Pancreas (tissue), 10 donors: ENCODE measurements around the gene MRPS5. TPM values are rescaled to one million over a fixed set of nuclear protein-coding genes. Genes with fewer than 3 reads are reported as not detected.

ENCODE experiments used
- ATAC-seq, 4 donors: fragments of 200-7000 bp; cut with Tn5 transposase; one replicate each; pipeline versions ENCODE4 v1.8.0 to v1.9.1; 2020; ENCODE audit warnings: mild to moderate bottlenecking in 4 of 4, moderate library complexity in 4 of 4
- DNase-seq, 6 donors: peaks; one replicate each; pipeline ENCODE4 v3.0.0-alpha.2; 2020
- FAIRE-seq: peaks from 2 replicates; lab custom pipeline; 2012; peaks lifted over from hg19 to GRCh38; lab: Jason Lieb, UNC
- H3K27ac ChIP-seq, 4 donors: fragments of 200-600 bp; sonication (generic); 1 replicate in 3 of 4; 2 replicates in 1 of 4; pipeline versions ENCODE4 v1.5.0 to v1.8.0; 2020
- H3K27me3 ChIP-seq, 4 donors: fragments of 200-600 bp; one replicate each; pipeline ENCODE4 v1.8.0; 2021
- H3K36me3 ChIP-seq, 3 donors: fragments of 200-600 bp; sonication (generic) in 1 of 3; one replicate each; pipeline versions ENCODE4 v1.5.0 to v1.8.0; 2020 to 2021
- H3K4me1 ChIP-seq, 3 donors: fragments of 200-600 bp; one replicate each; pipeline ENCODE4 v1.8.0; 2021
- H3K4me3 ChIP-seq, 4 donors: fragments of 200-600 bp; sonication (generic) in 2 of 4; one replicate each; pipeline versions ENCODE4 v1.5.0 to v1.8.0; 2020 to 2021
- H3K9me3 ChIP-seq, 4 donors: fragments of 200-600 bp; one replicate each; pipeline ENCODE4 v1.8.0; 2021
- CTCF ChIP-seq, 4 donors: fragments of 200-600 bp; sonication (generic) in 3 of 4; IDR thresholded peaks; one replicate each; pipeline versions ENCODE4 v1.5.0 to v1.8.0; 2021; ENCODE audit warnings: antibody characterized with exemption in 4 of 4
- WGBS, 2 donors: extraction: QIAGEN DNeasy Blood & Tissue Kit; methylation state at CpG; one replicate each; pipeline ENCODE4 v1.1.7; 2013; 5-methylcytosine and 5-hydroxymethylcytosine counted together
- intact Hi-C, 3 donors: fragments of 100-400 bp; cut with DNase I; formaldehyde crosslinking; loops; one replicate each; pipeline versions ENCODE4 v1.11.1 to v1.14.2; 2022
- polyA plus RNA-seq, 2 donors: library from polyadenylated mRNA; stranded (reverse); fragments of 200-250 nt; gene quantifications; one replicate each; pipeline ENCODE4 v1.2.3, GENCODE V29; 2013
- total RNA-seq, 6 donors: library from RNA; stranded (reverse); fragmentation: NEBNext Ultra II Directional in 4 of 6; extraction: Animal tissue kit (Norgen Biotek cat#: 25700) in 4 of 6; gene quantifications; one replicate each; pipeline versions ENCODE4 v1.2.1 to v1.2.4, GENCODE V29; 2021 to 2023
- donor health status: healthy with polysubstance abuse.
- donor health status: DM: no; HTN: no; CAD: no; lungs with moderate emphysema.
- donor health status: DM: no; HTN: no; CAD: no.
- donor health status: control.
- donor health status: control.
- donor health status: Bipolar disorder and iron deficiency.
- donor health status: DM: yes; HTN: yes; CAD: no.
- donor health status: DM: no; HTN: no; CAD: no.
- donor health status: DM: no; HTN: no; CAD: no.
- donor health status: DM: yes; HTN: yes; CAD: no.

MRPS5 gene
- total and polyA plus RNA-seq, 8 donors: 14.8 to 55.2 (median 19.9) TPM

GRCh38 chr2:95143838-95144237 lies 22.2 kb upstream of the MRPS5 start:
- DNase-seq (no peak), FAIRE-seq (no peak), ATAC-seq (no peak)
- Histone ChIP-seq H3K9me3 (peaks cover 0 to 6% (median 0%) of the 10 kb centered on the region in 4 donors), H3K27me3 (no peaks in the 10 kb centered on the region), H3K36me3 (peaks cover 0 to 1% (median 0%) of the 10 kb centered on the region in 3 donors), H3K27ac (no peak overlapping the region), H3K4me1 (no peaks in the 10 kb centered on the region), H3K4me3 (no peak overlapping the region)
- TF ChIP-seq CTCF (IDR thresholded peaks at IDR 0.05): no peak
- 95 to 98% methylated on average over 2 of the region's 2 CpGs for WGBS, 2 donors
- intact Hi-C loops: no loop called here

- ATAC-seq (no peak), FAIRE-seq (no peak)
- H3K27me3 ChIP-seq: no peaks in the 10 kb centered on the region
Observed at GRCh38 chr2:95138702-95139101, 17.1 kb upstream of the MRPS5 start.

GRCh38 chr2:95122197-95122551 lies 566 bp upstream of the MRPS5 start:
- no peaks in the 10 kb centered on the region for H3K36me3 ChIP-seq
- DNase-seq (no peak), ATAC-seq (peak in 2 of 4 donors; percentile 3 to 6), FAIRE-seq (no peak)
- H3K4me1 ChIP-seq: peaks cover 0 to 12% (median 11%) of the 10 kb centered on the region in 3 donors
- no peaks in the 10 kb centered on the region for H3K27me3 ChIP-seq
- H3K27ac ChIP-seq: peak overlapping the region in 3 of 4 donors; percentile 96
- peak overlapping the region; percentile 62 to 99 (median 92) for H3K4me3 ChIP-seq
- H3K9me3 ChIP-seq: no peaks in the 10 kb centered on the region
- intact Hi-C loops: no loop called here
- WGBS, 2 donors: 18% methylated on average over 5 of the region's 5 CpGs
- TF ChIP-seq CTCF (IDR thresholded peaks at IDR 0.05): no peak

More at GRCh38 chr2:95138702-95139101, 17.1 kb upstream of the MRPS5 start:
- no peak overlapping the region for H3K27ac ChIP-seq
- TF ChIP-seq CTCF (IDR thresholded peaks at IDR 0.05): no peak
- DNase-seq: no peak
- no peak overlapping the region for H3K4me3 ChIP-seq
- H3K9me3 ChIP-seq: no peaks in the 10 kb centered on the region
- H3K4me1 ChIP-seq: no peaks in the 10 kb centered on the region
- 82 to 85% methylated on average over 1 of the region's 1 CpG for WGBS, 2 donors
- no peaks in the 10 kb centered on the region for H3K36me3 ChIP-seq
- intact Hi-C loops: no loop called here

- ATAC-seq (peak in 2 of 4 donors; percentile 7 to 27), FAIRE-seq (no peak), DNase-seq (no peak)
- no peaks in the 10 kb centered on the region for H3K27me3 ChIP-seq
- no peaks in the 10 kb centered on the region for H3K36me3 ChIP-seq
- H3K4me3 ChIP-seq: peak overlapping the region; percentile 62 to 99 (median 92)
- H3K4me1 ChIP-seq: peaks cover 0 to 12% (median 11%) of the 10 kb centered on the region in 3 donors
- H3K27ac ChIP-seq: peak overlapping the region in 2 of 4 donors; percentile 96
- intact Hi-C loops: no loop called here
- WGBS, 2 donors: 0 to 1% methylated on average over 11 of the region's 11 CpGs
- H3K9me3 ChIP-seq: no peaks in the 10 kb centered on the region
- no peak for TF ChIP-seq CTCF (IDR thresholded peaks at IDR 0.05)
Observed at GRCh38 chr2:95121093-95121406, 558 bp downstream of the MRPS5 start.

GRCh38 chr2:95115418-95115817 lies 6.2 kb downstream of the MRPS5 start:
- Histone ChIP-seq H3K27me3 (no peaks in the 10 kb centered on the region), H3K36me3 (peaks cover 0 to 4% (median 3%) of the 10 kb centered on the region in 3 donors), H3K4me1 (peaks cover 0 to 10% (median 9%) of the 10 kb centered on the region in 3 donors), H3K9me3 (no peaks in the 10 kb centered on the region), H3K27ac (no peak overlapping the region), H3K4me3 (no peak overlapping the region)
- peak; percentile 57 to 78 (median 74) for DNase-seq
- peak; percentile 93 to 100 (median 98) for ATAC-seq
- peak; percentile 43 to 63 (median 51) for TF ChIP-seq CTCF (IDR thresholded peaks at IDR 0.05)
- WGBS, 2 donors: 8 to 11% methylated on average over 7 of the region's 7 CpGs
- intact Hi-C loops: loop anchor here in 1 of 3 donors (10.0 kb wide), 1 partner anchor 91 kb away; the partner anchor contains the start of gene MAL
- FAIRE-seq: no peak
